NCI-H748 treated with DMSO at 0.1 percent for 48 hours (cell line): ENCODE results near the gene IQCE.

Source experiments
- DNase-seq: peaks from one replicate; lab custom pipeline; 2025; lab: John Stamatoyannopoulos, UW

The IQCE gene

GRCh38 chr7:2558629-2559282, at the start of gene IQCE:
IQCE (plus strand) TSS chr7:2558979; CDS start chr7:2559182, 203 bp downstream.
- DNase-seq, result peak; percentile 65

GRCh38 chr7:2509298-2509906, 49.4 kb upstream of the IQCE start:
- DNase-seq, result no peak

- DNase-seq, result no peak
Observed at GRCh38 chr7:2510130-2510776, 48.5 kb upstream of the IQCE start.

GRCh38 chr7:2510909-2511768, 47.6 kb upstream of the IQCE start:
- peak; percentile 65 for DNase-seq

GRCh38 chr7:2511769-2512168, 47.0 kb upstream of the IQCE start:
- DNase-seq, result no peak

- no peak for DNase-seq
Observed at GRCh38 chr7:2512179-2512661, 46.6 kb upstream of the IQCE start.

GRCh38 chr7:2512713-2513112, 46.1 kb upstream of the IQCE start:
- DNase-seq, result no peak

- DNase-seq, result no peak
Observed at GRCh38 chr7:2513702-2514101, 45.1 kb upstream of the IQCE start.

GRCh38 chr7:2514473-2515423, 44.0 kb upstream of the IQCE start:
- DNase-seq, result no peak

- no peak for DNase-seq
Observed at GRCh38 chr7:2515424-2516193, 43.2 kb upstream of the IQCE start.

- DNase-seq, result no peak
Observed at GRCh38 chr7:2516194-2516555, 42.6 kb upstream of the IQCE start.

GRCh38 chr7:2517026-2517425, 41.8 kb upstream of the IQCE start:
- no peak for DNase-seq

- no peak for DNase-seq
Observed at GRCh38 chr7:2517678-2518507, 40.9 kb upstream of the IQCE start.

GRCh38 chr7:2518737-2519118, 40.1 kb upstream of the IQCE start:
- no peak for DNase-seq

GRCh38 chr7:2519119-2519930, 39.5 kb upstream of the IQCE start, which contains the start of gene LFNG:
LFNG (plus strand) TSS chr7:2519774; CDS start chr7:2519862, 88 bp downstream.
- peak; percentile 80 for DNase-seq

- DNase-seq, result no peak
Observed at GRCh38 chr7:2520131-2520760, 38.5 kb upstream of the IQCE start.

GRCh38 chr7:2520761-2521290, 38.0 kb upstream of the IQCE start:
- no peak for DNase-seq

GRCh38 chr7:2521341-2521745, 37.4 kb upstream of the IQCE start:
- no peak for DNase-seq
